ENCODE data around the gene ATF7. TPM values are rescaled to one million over a fixed set of nuclear protein-coding genes. Genes with fewer than 3 reads are reported as not detected.
A peak's percentile ranks its signal among the peaks of the same experiment; 100 is the strongest.

Gene ATF7
- total RNA-seq, 1 donor: 17.4 TPM

DNA sequence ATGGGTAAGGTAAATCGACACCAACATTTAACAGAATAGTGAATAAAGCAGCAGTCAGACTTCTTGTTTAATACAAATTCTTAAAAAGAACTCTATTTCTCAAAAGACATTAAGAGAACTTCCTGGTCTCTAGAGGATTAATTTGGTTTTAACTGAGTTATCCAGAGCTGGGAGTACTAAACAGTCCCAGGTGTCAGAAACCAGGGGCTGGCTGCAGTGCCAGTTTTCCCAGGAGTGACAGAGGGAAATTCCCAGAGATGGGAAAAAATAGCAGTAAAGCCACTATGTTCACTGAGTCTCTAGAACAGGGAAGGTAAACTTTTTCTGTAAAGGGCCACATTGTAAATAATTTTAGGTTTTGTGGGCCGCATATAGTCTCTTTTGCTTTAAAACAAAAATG lies 40.9 kb upstream of the ATF7 start:
- Histone ChIP-seq H3K9me3 (ENCODE audit: low read depth, low read length) (no peaks in the 10 kb centered on the region), H3K27ac (ENCODE audit: low read depth, low read length) (no peak overlapping the region), H3K4me2 (ENCODE audit: insufficient read depth, low read length) (no peak overlapping the region), H3K36me3 (ENCODE audit: insufficient read depth, low read length) (peaks cover 75% of the 10 kb centered on the region), H3K4me1 (ENCODE audit: insufficient read depth, low read length) (peaks cover 9% of the 10 kb centered on the region), H3K4me3 (ENCODE audit: insufficient read depth, low read length) (no peak overlapping the region), H3K27me3 (ENCODE audit: insufficient read depth, low read length) (no peaks in the 10 kb centered on the region), H3K79me2 (ENCODE audit: insufficient read depth, low read length) (peaks cover 27% of the 10 kb centered on the region), H4K20me1 (ENCODE audit: insufficient read depth, low read length) (peaks cover 10% of the 10 kb centered on the region), H2AFZ (ENCODE audit: low read length) (no peak overlapping the region)
- TF ChIP-seq, protein P1, sequence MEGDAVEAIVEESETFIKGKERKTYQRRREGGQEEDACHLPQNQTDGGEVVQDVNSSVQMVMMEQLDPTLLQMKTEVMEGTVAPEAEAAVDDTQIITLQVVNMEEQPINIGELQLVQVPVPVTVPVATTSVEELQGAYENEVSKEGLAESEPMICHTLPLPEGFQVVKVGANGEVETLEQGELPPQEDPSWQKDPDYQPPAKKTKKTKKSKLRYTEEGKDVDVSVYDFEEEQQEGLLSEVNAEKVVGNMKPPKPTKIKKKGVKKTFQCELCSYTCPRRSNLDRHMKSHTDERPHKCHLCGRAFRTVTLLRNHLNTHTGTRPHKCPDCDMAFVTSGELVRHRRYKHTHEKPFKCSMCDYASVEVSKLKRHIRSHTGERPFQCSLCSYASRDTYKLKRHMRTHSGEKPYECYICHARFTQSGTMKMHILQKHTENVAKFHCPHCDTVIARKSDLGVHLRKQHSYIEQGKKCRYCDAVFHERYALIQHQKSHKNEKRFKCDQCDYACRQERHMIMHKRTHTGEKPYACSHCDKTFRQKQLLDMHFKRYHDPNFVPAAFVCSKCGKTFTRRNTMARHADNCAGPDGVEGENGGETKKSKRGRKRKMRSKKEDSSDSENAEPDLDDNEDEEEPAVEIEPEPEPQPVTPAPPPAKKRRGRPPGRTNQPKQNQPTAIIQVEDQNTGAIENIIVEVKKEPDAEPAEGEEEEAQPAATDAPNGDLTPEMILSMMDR (IDR thresholded peaks at IDR 0.05; ENCODE audit: extremely low read depth, low read depth, low read length): no peak
- no peak for DNase-seq (ENCODE audit: insufficient read length, low spot score, missing footprints)

DNA sequence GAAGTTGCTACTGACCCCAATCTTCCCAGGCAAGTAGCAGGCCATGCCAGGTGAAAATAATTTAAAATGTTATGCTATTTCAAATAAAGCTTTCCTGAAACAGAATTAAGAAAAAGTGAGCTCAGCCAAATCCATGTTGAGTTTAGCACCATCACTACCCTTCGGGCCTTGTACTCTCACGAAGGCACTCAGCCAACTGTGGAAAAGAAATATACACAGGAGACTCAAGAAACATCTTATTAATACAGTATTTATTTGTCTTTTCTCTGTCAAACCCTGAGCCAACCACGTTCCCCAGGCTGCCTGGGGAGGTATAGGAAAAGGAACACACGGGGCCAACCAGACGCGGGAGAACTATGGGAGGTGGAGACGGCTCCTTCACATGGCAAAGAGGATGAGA lies 38.8 kb upstream of the ATF7 start:
- H3K36me3 ChIP-seq (ENCODE audit: insufficient read depth, low read length): peaks cover 54% of the 10 kb centered on the region
- no peak overlapping the region for H3K4me2 ChIP-seq (ENCODE audit: insufficient read depth, low read length)
- H2AFZ ChIP-seq (ENCODE audit: low read length): no peak overlapping the region
- no peaks in the 10 kb centered on the region for H3K27me3 ChIP-seq (ENCODE audit: insufficient read depth, low read length)
- peaks cover 6% of the 10 kb centered on the region for H3K4me1 ChIP-seq (ENCODE audit: insufficient read depth, low read length)
- H3K79me2 ChIP-seq (ENCODE audit: insufficient read depth, low read length): peaks cover 10% of the 10 kb centered on the region
- no peaks in the 10 kb centered on the region for H3K9me3 ChIP-seq (ENCODE audit: low read depth, low read length)
- H3K4me3 ChIP-seq (ENCODE audit: insufficient read depth, low read length): no peak overlapping the region
- TF ChIP-seq, protein P1 (IDR thresholded peaks at IDR 0.05; ENCODE audit: extremely low read depth, low read depth, low read length): no peak
- no peak overlapping the region for H3K27ac ChIP-seq (ENCODE audit: low read depth, low read length)
- DNase-seq (ENCODE audit: insufficient read length, low spot score, missing footprints): no peak
- peaks cover 4% of the 10 kb centered on the region for H4K20me1 ChIP-seq (ENCODE audit: insufficient read depth, low read length)

DNA sequence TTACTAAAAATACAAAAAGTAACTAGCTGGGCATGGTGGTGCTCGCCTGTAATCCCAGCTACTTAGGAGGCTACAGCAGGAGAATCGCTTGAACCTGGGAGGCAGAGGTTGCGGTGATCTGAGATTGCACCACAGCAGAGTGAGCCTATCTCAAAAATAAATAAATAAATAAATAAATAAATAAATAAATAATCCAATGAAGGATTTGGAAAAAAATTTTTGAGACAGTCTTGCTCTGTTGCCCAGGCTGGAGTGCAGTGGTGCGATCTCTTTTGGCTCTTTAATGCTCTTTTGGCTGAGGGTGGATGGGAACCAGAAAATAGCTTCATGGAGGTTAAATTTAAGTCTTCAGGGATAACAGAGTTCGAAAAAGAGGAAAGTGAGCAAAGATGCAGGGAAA lies 38.0 kb upstream of the ATF7 start:
- H3K79me2 ChIP-seq (ENCODE audit: insufficient read depth, low read length): peaks cover 3% of the 10 kb centered on the region
- H4K20me1 ChIP-seq (ENCODE audit: insufficient read depth, low read length): no peaks in the 10 kb centered on the region
- TF ChIP-seq, protein P1 (IDR thresholded peaks at IDR 0.05; ENCODE audit: extremely low read depth, low read depth, low read length): no peak
- H3K4me3 ChIP-seq (ENCODE audit: insufficient read depth, low read length): no peak overlapping the region
- no peak overlapping the region for H3K27ac ChIP-seq (ENCODE audit: low read depth, low read length)
- no peak overlapping the region for H3K4me2 ChIP-seq (ENCODE audit: insufficient read depth, low read length)
- H3K9me3 ChIP-seq (ENCODE audit: low read depth, low read length): no peaks in the 10 kb centered on the region
- peaks cover 46% of the 10 kb centered on the region for H3K36me3 ChIP-seq (ENCODE audit: insufficient read depth, low read length)
- no peak overlapping the region for H2AFZ ChIP-seq (ENCODE audit: low read length)
- no peaks in the 10 kb centered on the region for H3K27me3 ChIP-seq (ENCODE audit: insufficient read depth, low read length)
- peaks cover 14% of the 10 kb centered on the region for H3K4me1 ChIP-seq (ENCODE audit: insufficient read depth, low read length)
- no peak for DNase-seq (ENCODE audit: insufficient read length, low spot score, missing footprints)

DNA sequence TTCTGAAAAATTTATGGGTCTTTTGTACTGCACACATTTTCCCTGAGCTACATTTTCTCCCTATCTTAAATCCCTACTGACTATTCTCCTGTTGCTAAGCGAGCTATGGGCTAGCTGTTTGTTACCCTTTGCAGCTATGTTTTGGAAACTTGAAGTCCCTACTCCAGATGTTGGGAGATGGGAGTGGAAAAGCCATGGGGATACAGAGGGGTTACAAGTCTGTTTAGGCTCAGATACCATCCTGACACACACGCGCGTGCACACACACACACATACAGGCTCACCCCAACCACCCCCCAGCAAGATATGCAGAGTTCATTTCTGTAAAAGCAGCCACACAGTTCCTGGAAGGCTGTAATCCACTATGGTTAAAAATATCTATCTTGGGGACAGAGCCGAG lies 33.9 kb upstream of the ATF7 start:
- H3K4me1 ChIP-seq (ENCODE audit: insufficient read depth, low read length): peaks cover 29% of the 10 kb centered on the region
- peaks cover 15% of the 10 kb centered on the region for H3K36me3 ChIP-seq (ENCODE audit: insufficient read depth, low read length)
- no peaks in the 10 kb centered on the region for H3K9me3 ChIP-seq (ENCODE audit: low read depth, low read length)
- peak overlapping the region; percentile 86 for H3K27ac ChIP-seq (ENCODE audit: low read depth, low read length)
- H4K20me1 ChIP-seq (ENCODE audit: insufficient read depth, low read length): no peaks in the 10 kb centered on the region
- H3K4me3 ChIP-seq (ENCODE audit: insufficient read depth, low read length): peak overlapping the region; percentile 19
- no peaks in the 10 kb centered on the region for H3K79me2 ChIP-seq (ENCODE audit: insufficient read depth, low read length)
- DNase-seq (ENCODE audit: insufficient read length, low spot score, missing footprints): no peak
- peak overlapping the region; percentile 11 for H2AFZ ChIP-seq (ENCODE audit: low read length)
- H3K27me3 ChIP-seq (ENCODE audit: insufficient read depth, low read length): no peaks in the 10 kb centered on the region
- peak overlapping the region; percentile 61 for H3K4me2 ChIP-seq (ENCODE audit: insufficient read depth, low read length)
- TF ChIP-seq, protein P1 (IDR thresholded peaks at IDR 0.05; ENCODE audit: extremely low read depth, low read depth, low read length): no peak
